HepG2 (cell line): ENCODE results near the gene PSMD5. TPM values are rescaled to one million over a fixed set of nuclear protein-coding genes. Genes with fewer than 3 reads are reported as not detected.
A peak's percentile ranks its signal among the peaks of the same experiment; 100 is the strongest.

ENCODE experiments used
- ATAC-seq: fragments of 200-7000 bp; cut with Tn5 transposase; 3 replicates; pipeline ENCODE4 v1.9.1; 2020; ENCODE audit warnings: mild to moderate bottlenecking, moderate library complexity
- BruUV-seq: library from RNA; stranded (reverse); fragments of 400-500 nt; replicated peaks from 2 replicates; lab custom pipeline; 2021; lab: Mats Ljungman, UMichigan
- CTCF ChIA-PET: fragments of 300-600 bp; formaldehyde crosslinking; extraction: SDS; loops from one replicate; lab custom pipeline; 2021; ENCODE audit warnings: low total read pairs, inconsistent platforms, low intra/inter-chr PET ratio; lab: Yijun Ruan, JAX
- POLR2A ChIA-PET: fragments of 350-600 bp; sonication (Branson Sonifier 250); formaldehyde crosslinking; loops from one replicate; lab custom pipeline; 2020; ENCODE audit warnings: antibody characterized with exemption, inconsistent platforms; lab: Yijun Ruan, JAX
- DNase-seq: peaks from one replicate; pipeline ENCODE4 v3.0.0-alpha.2; 2015; ENCODE audit warnings: low spot score
- FAIRE-seq: peaks from 3 replicates; lab custom pipeline; 2011; peaks lifted over from hg19 to GRCh38; lab: Jason Lieb, UNC
- H2AFZ ChIP-seq: one replicate; pipeline ENCODE4 v1.6.1; 2011; ENCODE audit warnings: low read length, inconsistent platforms
- H3K27ac ChIP-seq: fragments of 300-600 bp; 3 replicates; pipeline ENCODE4 v1.8.0; 2011; ENCODE audit warnings: mixed run types, mild to moderate bottlenecking, mixed read lengths, low read length, inconsistent platforms; ENCODE audit not compliant: insufficient read depth; ENCODE audit errors: extremely low read length
- H3K27me3 ChIP-seq, 2 experiments: fragments of 200-600 bp in 1 of 2; 2 replicates in 1 of 2; 3 replicates in 1 of 2; pipeline versions ENCODE4 v1.6.0 to v1.8.0; 2011; ENCODE audit warnings: low read length in 2 of 2, mild to moderate bottlenecking in 2 of 2, moderate library complexity in 2 of 2, inconsistent platforms in 1 of 2; ENCODE audit not compliant: insufficient read depth in 2 of 2, control insufficient read depth in 1 of 2
- H3K36me3 ChIP-seq, 2 experiments: fragments of 200-600 bp in 1 of 2; replicated peaks in 1 of 2; 2 replicates in 1 of 2; 3 replicates in 1 of 2; pipeline versions ENCODE4 v1.5.1 to v1.8.0; 2011; ENCODE audit warnings: low read length in 2 of 2, inconsistent platforms in 1 of 2; ENCODE audit not compliant: insufficient read depth in 2 of 2, control insufficient read depth in 1 of 2
- H3K4me1 ChIP-seq: 2 replicates; pipeline ENCODE4 v1.5.1; 2012; ENCODE audit warnings: low read length, inconsistent platforms; ENCODE audit not compliant: insufficient read depth
- H3K4me2 ChIP-seq: 2 replicates; pipeline ENCODE4 v1.6.0; 2011; ENCODE audit warnings: low read depth, low read length, inconsistent platforms
- H3K4me3 ChIP-seq, 3 experiments: fragments of 200-600 bp in 1 of 3; sonication (generic), shearing (Covaris generic) in 1 of 3; replicated peaks in 1 of 3; 2 replicates each; pipeline ENCODE4 v1.5.1; 2011 to 2016; ENCODE audit warnings: low read length in 3 of 3, inconsistent platforms in 2 of 3, low read depth in 2 of 3, mild to moderate bottlenecking in 2 of 3, control low read depth in 1 of 3, mixed read lengths in 1 of 3; ENCODE audit not compliant: insufficient read depth in 1 of 3
- H3K79me2 ChIP-seq: one replicate; pipeline ENCODE4 v1.6.1; 2011; ENCODE audit warnings: low read length, inconsistent platforms; ENCODE audit not compliant: insufficient read depth
- H3K9ac ChIP-seq: 2 replicates; pipeline ENCODE4 v1.6.0; 2011; ENCODE audit warnings: mild to moderate bottlenecking, low read depth, low read length, inconsistent platforms; ENCODE audit not compliant: insufficient read depth
- H3K9me3 ChIP-seq: 2 replicates; pipeline ENCODE4 v1.5.1; 2012; ENCODE audit warnings: mild to moderate bottlenecking, low read length
- H4K20me1 ChIP-seq: 2 replicates; pipeline ENCODE4 v1.6.0; 2011; ENCODE audit warnings: inconsistent platforms, mild to moderate bottlenecking, low read length, moderate library complexity; ENCODE audit not compliant: insufficient read depth
- FOSL1 ChIP-seq: sonication (generic); formaldehyde crosslinking; IDR thresholded peaks from 2 replicates; pipeline ENCODE4 v1.9.0; 2021; ENCODE audit warnings: missing genetic modification reagents, borderline replicate concordance
- HNRNPLL ChIP-seq: fragments of 200-400 bp; formaldehyde crosslinking; IDR thresholded peaks from 2 replicates; pipeline ENCODE4 v1.6.1; 2017; ENCODE audit warnings: mild to moderate bottlenecking, low read depth, low read length; ENCODE audit not compliant: poor library complexity, severe bottlenecking
- NR2F6 ChIP-seq, 2 experiments: IDR thresholded peaks; 2 replicates each; pipeline ENCODE4 v1.6.1; 2016; ENCODE audit warnings: antibody characterized with exemption in 1 of 2, mild to moderate bottlenecking in 1 of 2
- RARA ChIP-seq: IDR thresholded peaks from 2 replicates; pipeline ENCODE4 v1.6.1; 2016; ENCODE audit warnings: missing genetic modification reagents, missing compliant biosample characterization
- RFXAP ChIP-seq: sonication (generic); formaldehyde crosslinking; IDR thresholded peaks from 2 replicates; pipeline ENCODE4 v1.4.0; 2020; ENCODE audit warnings: missing genetic modification reagents, borderline replicate concordance
- SMC3 ChIP-seq: IDR thresholded peaks from 2 replicates; pipeline ENCODE4 v1.6.1; 2011; ENCODE audit warnings: low read length, improper control_type of control experiment
- ZNF101 ChIP-seq: sonication (generic); formaldehyde crosslinking; IDR thresholded peaks from 2 replicates; pipeline ENCODE4 v1.4.0; 2020; ENCODE audit warnings: mild to moderate bottlenecking, low read depth, missing genetic modification reagents, borderline replicate concordance
- ZNF329 ChIP-seq: sonication (generic); formaldehyde crosslinking; IDR thresholded peaks from 2 replicates; pipeline ENCODE4 v1.9.0; 2021; ENCODE audit warnings: low read depth, mild to moderate bottlenecking, missing genetic modification reagents
- ZNF430 ChIP-seq: sonication (generic); formaldehyde crosslinking; IDR thresholded peaks from 2 replicates; pipeline ENCODE4 v1.9.0; 2021; ENCODE audit warnings: mild to moderate bottlenecking, missing genetic modification reagents
- ZNF660 ChIP-seq: sonication (generic); formaldehyde crosslinking; IDR thresholded peaks from 2 replicates; pipeline ENCODE4 v1.5.1; 2020; ENCODE audit warnings: mild to moderate bottlenecking, low read depth, missing genetic modification reagents, borderline replicate concordance
- ZNF776 ChIP-seq: sonication (generic); formaldehyde crosslinking; IDR thresholded peaks from 2 replicates; pipeline ENCODE4 v1.4.0; 2020; ENCODE audit warnings: mild to moderate bottlenecking, missing genetic modification reagents
- ZSCAN29 ChIP-seq: sonication (generic); formaldehyde crosslinking; conservative IDR thresholded peaks from 2 replicates; pipeline ENCODE4 v1.4.0; 2020; ENCODE audit warnings: mild to moderate bottlenecking, missing genetic modification reagents
- WGBS: methylation state at CpG from one replicate; pipeline ENCODE4 v1.1.6; 2017; ENCODE audit warnings: low lambda C conversion rate; 5-methylcytosine and 5-hydroxymethylcytosine counted together
- in situ Hi-C: cut with HindIII; loops from 2 replicates; pipeline ENCODE4 v1.10.0; 2017; ENCODE audit warnings: low pct_unique_long_range_greater_than_20kb; ENCODE audit not compliant: extremely low pct_ligation_motif_present
- intact Hi-C: fragments of 100-400 bp; cut with micrococcal nuclease; formaldehyde crosslinking; loops from one replicate; pipeline ENCODE4 v1.10.0; 2022; ENCODE audit not compliant: unreplicated experiment
- polyA plus RNA-seq, 8 experiments: library from polyadenylated mRNA; depleted of rRNA in 3 of 8; stranded (reverse) in 7 of 8; unstranded in 1 of 8; fragments of >200 nt; fragmentation: Illumina TruSeq in 4 of 8; extraction: Trizol in 4 of 8; gene quantifications; 2 replicates each; pipeline versions ENCODE4 v1.2.1 to v1.2.3, GENCODE V29; 2011 to 2016; ENCODE audit warnings: low read depth in 4 of 8, missing spikeins in 1 of 8, mixed read lengths in 1 of 8; ENCODE audit not compliant: insufficient read depth in 1 of 8
- total RNA-seq, 5 experiments: library from RNA; depleted of rRNA; stranded (reverse); fragments of >200 nt; fragmentation: Illumina TruSeq; extraction: Trizol; gene quantifications; 2 replicates each; pipeline ENCODE4 v1.2.3, GENCODE V29; 2016; ENCODE audit warnings: low read depth in 1 of 5
- TF ChIP-seq, protein P1 (sequence below): sonication (generic); formaldehyde crosslinking; IDR thresholded peaks from 2 replicates; pipeline ENCODE4 v1.8.1; 2023; ENCODE audit warnings: missing genetic modification reagents, mild to moderate bottlenecking, borderline replicate concordance

Gene PSMD5
- total and polyA plus RNA-seq, 2 of the 13 experiments (the other 11 are each of a cell fraction or from before 2014, with no cell fraction given): 12.7 to 18.1 TPM

- ChIA-PET POLR2A (interaction anchor here (1.1 to 1.5 kb wide), 2 partner anchors 45 to 90 kb away, joined by 3 read pairs; partner anchors contain the start of gene FBXW2), CTCF (no interaction called here)
- H3K4me1 ChIP-seq: peaks cover 18% of the 10 kb centered on the region
- 0 out of 2 replicates have a peak overlapping the region, but pooled peaks have one; percentile 18 for H3K4me2 ChIP-seq
- DNase-seq (no peak), ATAC-seq (peak; percentile 16; the same call in 1 of the 3 replicates), FAIRE-seq (no peak)
- H3K9ac ChIP-seq: no peak overlapping the region
- no peaks in the 10 kb centered on the region for H4K20me1 ChIP-seq
- in situ Hi-C loops: no loop called here
- no peaks in the 10 kb centered on the region for H3K79me2 ChIP-seq
- no peak for TF ChIP-seq NR2F6 (IDR thresholded peaks at IDR 0.05)
- no peak for TF ChIP-seq NR2F6 (CRISPR knock-in tag; IDR thresholded peaks at IDR 0.05)
- no peak for TF ChIP-seq SMC3
- TF ChIP-seq, protein P1, sequence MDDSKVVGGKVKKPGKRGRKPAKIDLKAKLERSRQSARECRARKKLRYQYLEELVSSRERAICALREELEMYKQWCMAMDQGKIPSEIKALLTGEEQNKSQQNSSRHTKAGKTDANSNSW (CRISPR knock-in tag): no peak
- TF ChIP-seq FOSL1: no peak
- TF ChIP-seq ZNF660 (CRISPR knock-in tag): no peak
- no peak for TF ChIP-seq ZSCAN29
- no peak for TF ChIP-seq RFXAP
- no peak for TF ChIP-seq ZNF101 (CRISPR knock-in tag)
- no peak for TF ChIP-seq ZNF329
- TF ChIP-seq HNRNPLL: no peak
- TF ChIP-seq RARA (CRISPR knock-in tag): no peak
- TF ChIP-seq ZNF430: no peak
- TF ChIP-seq ZNF776 (CRISPR knock-in tag): no peak
- no peaks in the 10 kb centered on the region for H3K36me3 ChIP-seq
- 17% methylated on average over 3 of the region's 3 CpGs for WGBS
- no TSS peak for BruUV-seq
- intact Hi-C loops: no loop called here
- H3K4me3 ChIP-seq: no peak overlapping the region; a peak in 1 of 6 replicates
- H3K27me3 ChIP-seq: no peaks in the 10 kb centered on the region
- H3K27ac ChIP-seq: no peak overlapping the region
- H3K9me3 ChIP-seq: no peaks in the 10 kb centered on the region
- H2AFZ ChIP-seq: no peak overlapping the region
These were observed 40.9 kb upstream of the PSMD5 start for GRCh38 chr9:120883608-120883996.
